NCI-H526 treated with DMSO at 0.1 percent for 48 hours (cell line): Measurements from ENCODE around the gene SMYD3.
"Not testable (repeated sequence)": the region's sequence is repeated elsewhere in the genome, so short reads cannot be mapped to it uniquely, and the experiment has no call there.

Experiments used
- DNase-seq: peaks from one replicate; lab custom pipeline; 2025; lab: John Stamatoyannopoulos, UW

SMYD3 gene

GRCh38 chr1:245715970-245716369 lies 791.1 kb downstream of the SMYD3 start:
- no peak for DNase-seq

DNA sequence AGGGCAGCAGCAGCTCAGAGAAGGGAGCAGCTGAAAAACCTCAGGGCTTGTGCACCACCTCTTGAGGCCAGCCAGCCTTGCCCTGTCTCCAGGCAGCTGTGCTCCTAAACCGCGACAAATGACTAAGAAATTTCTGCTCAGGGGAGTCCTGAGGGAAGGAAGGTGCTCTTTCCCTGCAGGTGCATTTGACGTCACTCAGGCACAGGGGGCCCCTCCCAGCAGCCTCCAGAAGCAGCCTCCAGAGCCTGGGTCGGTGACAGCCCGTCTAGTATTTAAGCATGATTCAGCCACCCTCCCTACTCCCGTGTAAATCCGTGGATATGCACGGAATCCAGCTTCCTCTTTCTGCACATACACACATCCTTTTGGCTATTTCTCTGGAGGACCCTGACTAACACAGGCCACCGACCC lies 791.8 kb downstream of the SMYD3 start:
- DNase-seq, result no peak

DNA sequence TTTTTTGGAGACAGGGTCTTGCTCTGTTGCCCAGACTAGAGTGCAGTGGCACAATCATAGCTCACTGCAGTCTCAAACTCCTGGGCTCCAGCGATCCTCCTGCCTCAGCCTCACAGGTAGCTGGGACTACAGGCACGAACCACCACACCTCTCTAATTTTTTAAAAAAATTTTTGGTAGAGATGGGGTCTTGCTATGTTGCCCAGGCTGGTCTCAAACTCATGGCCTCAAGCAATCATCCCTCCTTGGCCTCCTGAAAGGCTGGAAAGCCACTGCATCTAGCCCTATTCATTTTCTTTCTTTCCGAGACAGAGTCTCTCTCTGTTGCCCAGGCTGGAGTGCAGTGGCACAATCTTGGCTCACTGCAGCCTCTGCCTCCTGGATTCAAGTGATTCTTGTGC lies 793.1 kb downstream of the SMYD3 start:
- DNase-seq, result not testable (repeated sequence)

GRCh38 chr1:245710961-245711903 lies 795.8 kb downstream of the SMYD3 start:
- no peak for DNase-seq

- DNase-seq, result no peak
Measured at GRCh38 chr1:245707941-245708340, 799.1 kb downstream of the SMYD3 start.

DNA sequence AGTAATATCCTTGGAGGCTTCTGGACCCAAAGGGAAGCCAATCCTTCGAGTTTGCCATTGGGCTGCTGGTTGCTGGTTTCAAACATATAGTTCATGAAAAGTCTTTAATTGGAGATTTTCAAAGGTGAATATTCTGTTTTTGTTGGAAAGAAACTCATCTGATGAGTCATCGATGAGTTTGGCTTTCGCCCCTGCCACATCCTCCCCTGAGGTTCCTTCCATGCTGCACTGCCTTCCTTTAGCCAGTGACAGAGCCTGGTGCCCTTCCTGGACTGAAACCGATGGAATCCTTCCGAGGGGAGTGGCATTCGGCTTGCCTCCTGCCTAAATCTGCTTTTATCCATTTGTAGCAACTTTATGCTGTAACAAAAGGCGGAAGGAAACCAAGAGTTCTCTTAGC lies 802.3 kb downstream of the SMYD3 start:
- no peak for DNase-seq

DNA sequence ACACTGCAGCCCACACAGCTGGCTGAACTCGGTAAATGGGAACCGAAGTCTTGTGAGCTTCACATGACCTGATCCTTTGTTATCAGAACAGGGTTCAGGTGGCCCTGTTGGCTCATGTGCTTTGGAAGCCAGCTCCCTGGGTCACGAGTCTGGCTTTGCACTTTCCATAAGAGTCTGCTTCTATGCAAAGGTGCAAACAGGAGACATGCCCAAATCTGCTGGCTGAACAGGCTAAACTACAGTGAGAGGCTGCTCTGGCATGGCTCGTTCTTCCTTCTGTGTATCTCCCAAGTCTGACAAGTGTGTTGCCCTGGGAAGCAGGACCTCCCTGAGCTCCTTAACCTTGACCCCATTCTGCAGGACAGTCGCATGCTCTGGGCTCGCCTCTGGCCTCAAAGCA lies 802.7 kb downstream of the SMYD3 start:
- DNase-seq, result no peak

DNA sequence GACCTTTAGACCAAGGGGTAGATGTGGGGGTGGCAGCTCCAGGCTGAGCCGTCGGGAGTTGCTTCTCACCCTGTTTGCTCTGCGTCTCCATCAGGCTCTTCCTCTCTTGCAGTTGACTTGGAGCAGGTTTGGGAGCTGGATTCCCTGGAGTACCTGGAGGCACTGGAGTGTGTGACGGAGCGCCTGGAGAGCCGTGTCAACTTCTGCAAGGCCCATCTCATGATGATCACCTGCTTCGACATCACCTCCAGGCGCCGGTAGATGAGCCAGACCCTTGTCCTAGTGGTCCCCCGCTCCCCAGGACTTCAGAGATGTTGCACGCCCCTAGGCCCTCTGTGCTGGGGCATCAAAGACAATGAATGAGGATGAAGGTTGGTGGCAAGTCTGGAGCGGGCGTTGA lies 804.7 kb downstream of the SMYD3 start:
- no peak for DNase-seq

DNA sequence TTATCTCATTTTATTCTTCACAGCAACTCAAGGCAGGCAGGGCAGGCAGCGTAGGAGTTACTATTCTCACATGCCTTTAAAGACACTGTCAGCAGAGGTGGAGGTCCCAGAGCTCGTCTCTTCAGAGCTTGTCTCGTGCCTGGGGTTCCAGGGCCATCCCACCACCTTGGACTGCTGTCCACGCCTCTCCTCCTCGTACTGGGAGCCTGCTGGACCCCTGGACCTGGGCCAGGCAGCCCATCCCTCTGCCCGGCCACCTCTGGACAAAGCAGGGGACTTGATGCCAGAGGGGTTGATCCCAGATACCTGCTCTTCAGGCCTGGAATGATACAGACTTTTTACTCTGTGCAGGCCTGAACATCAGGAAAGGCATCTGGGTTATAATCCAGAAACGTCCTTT lies 805.4 kb downstream of the SMYD3 start:
- no peak for DNase-seq

GRCh38 chr1:245700631-245701030 lies 806.4 kb downstream of the SMYD3 start:
- DNase-seq, result no peak
